Measurements from ENCODE around the gene TULP4.

The TULP4 gene

GRCh38 chr6:158409451-158409850 lies 97.2 kb downstream of the TULP4 start:
- H3K4me1 ChIP-seq: peaks cover 11% of the 10 kb centered on the region
- H3K9ac ChIP-seq: no peak overlapping the region
- H3K9me3 ChIP-seq: no peaks in the 10 kb centered on the region
- peaks cover 19% of the 10 kb centered on the region for H3K36me3 ChIP-seq
- H3K4me2 ChIP-seq: peak overlapping the region; percentile 12; the same call in 1 of the 2 replicates
- H3K27me3 ChIP-seq: no peaks in the 10 kb centered on the region
- peaks cover 36% of the 10 kb centered on the region for H4K20me1 ChIP-seq
- no peak overlapping the region for H3K4me3 ChIP-seq
- TF ChIP-seq Cebpa-rat (IDR thresholded peaks at IDR 0.05): no peak
- no peak overlapping the region for H3K27ac ChIP-seq

- Histone ChIP-seq H3K27me3 (no peaks in the 10 kb centered on the region), H3K4me1 (peaks cover 11% of the 10 kb centered on the region), H3K4me3 (no peak overlapping the region), H3K9me3 (no peaks in the 10 kb centered on the region), H4K20me1 (peaks cover 36% of the 10 kb centered on the region), H3K36me3 (peaks cover 27% of the 10 kb centered on the region), H3K27ac (no peak overlapping the region), H3K4me2 (no peak overlapping the region), H3K9ac (no peak overlapping the region)
- no peak for TF ChIP-seq Cebpa-rat (IDR thresholded peaks at IDR 0.05)
These were observed 98.5 kb downstream of the TULP4 start for GRCh38 chr6:158410784-158411183.

GRCh38 chr6:158411998-158412397 lies 99.7 kb downstream of the TULP4 start:
- H3K9ac ChIP-seq: no peak overlapping the region
- H4K20me1 ChIP-seq: peaks cover 36% of the 10 kb centered on the region
- no peak overlapping the region for H3K27ac ChIP-seq
- no peak overlapping the region for H3K4me2 ChIP-seq
- no peak for TF ChIP-seq Cebpa-rat (IDR thresholded peaks at IDR 0.05)
- H3K4me3 ChIP-seq: no peak overlapping the region
- H3K27me3 ChIP-seq: no peaks in the 10 kb centered on the region
- H3K9me3 ChIP-seq: no peaks in the 10 kb centered on the region
- peaks cover 11% of the 10 kb centered on the region for H3K4me1 ChIP-seq
- peaks cover 38% of the 10 kb centered on the region for H3K36me3 ChIP-seq

- Histone ChIP-seq H3K27me3 (no peaks in the 10 kb centered on the region), H3K9ac (no peak overlapping the region), H4K20me1 (peaks cover 35% of the 10 kb centered on the region), H3K4me3 (no peak overlapping the region), H3K36me3 (peaks cover 48% of the 10 kb centered on the region), H3K4me1 (peaks cover 11% of the 10 kb centered on the region), H3K27ac (no peak overlapping the region), H3K4me2 (no peak overlapping the region), H3K9me3 (peaks cover 2% of the 10 kb centered on the region; the same call in 1 of the 2 replicates)
- no peak for TF ChIP-seq Cebpa-rat (IDR thresholded peaks at IDR 0.05)
These were observed 100.8 kb downstream of the TULP4 start for GRCh38 chr6:158413028-158413427.

- no peak overlapping the region for H3K27ac ChIP-seq
- no peak overlapping the region for H3K4me2 ChIP-seq
- H3K36me3 ChIP-seq: peaks cover 56% of the 10 kb centered on the region
- H3K9me3 ChIP-seq: peaks cover 12% of the 10 kb centered on the region
- H3K4me1 ChIP-seq: peaks cover 10% of the 10 kb centered on the region
- H3K27me3 ChIP-seq: no peaks in the 10 kb centered on the region
- no peak for TF ChIP-seq Cebpa-rat (IDR thresholded peaks at IDR 0.05)
- H4K20me1 ChIP-seq: peaks cover 26% of the 10 kb centered on the region
- H3K4me3 ChIP-seq: no peak overlapping the region
- no peak overlapping the region for H3K9ac ChIP-seq
These were observed 101.7 kb downstream of the TULP4 start for GRCh38 chr6:158413814-158414565.

- Histone ChIP-seq H3K4me3 (no peak overlapping the region), H3K4me1 (peaks cover 1% of the 10 kb centered on the region; the same call in 1 of the 2 replicates), H4K20me1 (peaks cover 19% of the 10 kb centered on the region), H3K27ac (no peak overlapping the region), H3K9me3 (peaks cover 21% of the 10 kb centered on the region), H3K27me3 (no peaks in the 10 kb centered on the region), H3K4me2 (no peak overlapping the region), H3K9ac (no peak overlapping the region), H3K36me3 (peaks cover 61% of the 10 kb centered on the region)
- no peak for TF ChIP-seq Cebpa-rat (IDR thresholded peaks at IDR 0.05)
These were observed 102.6 kb downstream of the TULP4 start for GRCh38 chr6:158414851-158415262.

GRCh38 chr6:158415666-158416065 lies 103.4 kb downstream of the TULP4 start:
- no peaks in the 10 kb centered on the region for H3K4me1 ChIP-seq
- H3K4me3 ChIP-seq: no peak overlapping the region
- no peak for TF ChIP-seq Cebpa-rat (IDR thresholded peaks at IDR 0.05)
- H3K27ac ChIP-seq: no peak overlapping the region
- peaks cover 16% of the 10 kb centered on the region for H4K20me1 ChIP-seq
- peaks cover 27% of the 10 kb centered on the region for H3K9me3 ChIP-seq
- H3K36me3 ChIP-seq: peaks cover 67% of the 10 kb centered on the region
- no peaks in the 10 kb centered on the region for H3K27me3 ChIP-seq
- no peak overlapping the region for H3K9ac ChIP-seq
- H3K4me2 ChIP-seq: no peak overlapping the region

GRCh38 chr6:158416883-158417759 lies 104.9 kb downstream of the TULP4 start:
- H3K27me3 ChIP-seq: no peaks in the 10 kb centered on the region
- H3K4me3 ChIP-seq: no peak overlapping the region
- no peak overlapping the region for H3K9ac ChIP-seq
- no peak for TF ChIP-seq Cebpa-rat (IDR thresholded peaks at IDR 0.05)
- peaks cover 2% of the 10 kb centered on the region for H4K20me1 ChIP-seq
- peaks cover 30% of the 10 kb centered on the region for H3K9me3 ChIP-seq
- H3K36me3 ChIP-seq: peaks cover 68% of the 10 kb centered on the region
- no peak overlapping the region for H3K27ac ChIP-seq
- no peaks in the 10 kb centered on the region for H3K4me1 ChIP-seq
- H3K4me2 ChIP-seq: no peak overlapping the region

GRCh38 chr6:158417760-158418098 lies 105.5 kb downstream of the TULP4 start:
- H3K9ac ChIP-seq: no peak overlapping the region
- peaks cover 35% of the 10 kb centered on the region for H3K9me3 ChIP-seq
- H4K20me1 ChIP-seq: no peaks in the 10 kb centered on the region; the same call in 1 of the 2 replicates
- H3K27ac ChIP-seq: no peak overlapping the region
- no peak overlapping the region for H3K4me2 ChIP-seq
- peaks cover 71% of the 10 kb centered on the region for H3K36me3 ChIP-seq
- H3K4me3 ChIP-seq: no peak overlapping the region
- H3K27me3 ChIP-seq: no peaks in the 10 kb centered on the region
- TF ChIP-seq Cebpa-rat (IDR thresholded peaks at IDR 0.05): no peak
- no peaks in the 10 kb centered on the region for H3K4me1 ChIP-seq

GRCh38 chr6:158418501-158418900 lies 106.2 kb downstream of the TULP4 start:
- H3K27ac ChIP-seq: no peak overlapping the region
- peaks cover 39% of the 10 kb centered on the region for H3K9me3 ChIP-seq
- no peak overlapping the region for H3K4me3 ChIP-seq
- no peak overlapping the region for H3K9ac ChIP-seq
- TF ChIP-seq Cebpa-rat (IDR thresholded peaks at IDR 0.05): no peak
- H3K4me2 ChIP-seq: no peak overlapping the region
- H3K36me3 ChIP-seq: peaks cover 67% of the 10 kb centered on the region
- no peaks in the 10 kb centered on the region for H4K20me1 ChIP-seq
- H3K4me1 ChIP-seq: no peaks in the 10 kb centered on the region
- H3K27me3 ChIP-seq: no peaks in the 10 kb centered on the region
